Immature natural killer cell (primary cell): Measurements from ENCODE around the gene SLC25A43. TPM values are rescaled to one million over a fixed set of nuclear protein-coding genes. Genes with fewer than 3 reads are reported as not detected.

Source experiments
- DNase-seq, 3 donors: peaks; one replicate each; pipeline ENCODE4 v3.0.0; 2022; ENCODE audit warnings: mixed read lengths in 1 of 3
- H3K27ac Mint-ChIP-seq, 6 donors: one replicate each; pipeline ENCODE4 v1.8.0; 2020; ENCODE audit warnings: mixed read lengths in 6 of 6, mild to moderate bottlenecking in 5 of 6, inconsistent platforms in 4 of 6, moderate library complexity in 3 of 6
- H3K27me3 Mint-ChIP-seq, 3 donors: one replicate each; pipeline ENCODE4 v1.8.0; 2020 to 2021; ENCODE audit warnings: low read depth in 3 of 3, mild to moderate bottlenecking in 3 of 3, mixed read lengths in 3 of 3, moderate library complexity in 3 of 3, inconsistent platforms in 1 of 3
- H3K36me3 Mint-ChIP-seq, 3 donors: one replicate each; pipeline ENCODE4 v1.8.0; 2020; ENCODE audit warnings: mixed read lengths in 3 of 3, inconsistent platforms in 2 of 3, mild to moderate bottlenecking in 2 of 3
- H3K4me1 Mint-ChIP-seq, 2 donors: one replicate each; pipeline ENCODE4 v1.8.0; 2020; ENCODE audit warnings: inconsistent platforms in 2 of 2, mild to moderate bottlenecking in 2 of 2, mixed read lengths in 2 of 2, moderate library complexity in 1 of 2
- H3K4me3 Mint-ChIP-seq, 5 donors: one replicate each; pipeline ENCODE4 v1.8.0; 2020; ENCODE audit warnings: mild to moderate bottlenecking in 5 of 5, mixed read lengths in 5 of 5, inconsistent platforms in 3 of 5, moderate library complexity in 3 of 5
- H3K9me3 Mint-ChIP-seq, 6 donors: one replicate each; pipeline ENCODE4 v1.8.0; 2020; ENCODE audit warnings: mild to moderate bottlenecking in 6 of 6, mixed read lengths in 6 of 6, inconsistent platforms in 4 of 6, moderate library complexity in 3 of 6
- polyA plus RNA-seq, 3 donors: library from polyadenylated mRNA; unstranded; fragments of 300-500 nt; fragmentation: Illumina TruSeq; gene quantifications; one replicate each; pipeline ENCODE4 v1.2.3, GENCODE V29; 2021

Gene SLC25A43
- polyA plus RNA-seq, 3 donors from 2014 or later, result 6.1 to 12.6 (median 10.7) TPM

- H3K27ac Mint-ChIP-seq, result no peak overlapping the region
- peaks cover 0 to 5% (median 2%) of the 10 kb centered on the region in 3 donors for H3K27me3 Mint-ChIP-seq
- no peaks in the 10 kb centered on the region for H3K36me3 Mint-ChIP-seq
- H3K9me3 Mint-ChIP-seq, result no peaks in the 10 kb centered on the region
- no peak overlapping the region for H3K4me3 Mint-ChIP-seq
- DNase-seq, result no peak
- H3K4me1 Mint-ChIP-seq, result no peaks in the 10 kb centered on the region
Measured at GRCh38 chrX:119389871-119390501, 9.2 kb upstream of the SLC25A43 start.

DNA sequence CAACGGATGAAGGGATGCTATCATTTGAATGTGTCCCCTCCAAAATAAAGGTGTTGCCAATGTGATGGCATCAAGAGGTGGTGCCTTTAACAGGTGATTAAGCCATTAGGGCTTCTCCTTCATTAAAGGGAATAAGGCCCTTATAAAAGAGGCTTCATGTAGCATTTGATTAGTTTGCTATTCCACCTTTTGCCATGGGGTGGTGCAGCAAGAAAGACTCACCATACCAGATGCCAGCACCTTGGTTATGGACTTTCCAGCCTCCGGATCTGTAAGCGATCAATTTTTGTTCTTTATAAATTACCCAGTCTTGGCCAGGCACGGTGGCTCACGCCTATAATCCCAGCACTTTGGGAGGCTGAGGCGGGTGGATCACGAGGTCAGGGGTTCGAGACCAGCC is 7.9 kb upstream of the SLC25A43 start:
- no peaks in the 10 kb centered on the region for H3K4me1 Mint-ChIP-seq
- H3K27ac Mint-ChIP-seq, result no peak overlapping the region
- no peaks in the 10 kb centered on the region for H3K36me3 Mint-ChIP-seq
- no peaks in the 10 kb centered on the region for H3K9me3 Mint-ChIP-seq
- DNase-seq, result no peak
- H3K4me3 Mint-ChIP-seq, result no peak overlapping the region
- peaks cover 0 to 5% (median 1%) of the 10 kb centered on the region in 3 donors for H3K27me3 Mint-ChIP-seq

- no peak overlapping the region for H3K4me3 Mint-ChIP-seq
- no peaks in the 10 kb centered on the region for H3K9me3 Mint-ChIP-seq
- peaks cover 0 to 5% (median 3%) of the 10 kb centered on the region in 3 donors for H3K27me3 Mint-ChIP-seq
- no peaks in the 10 kb centered on the region for H3K36me3 Mint-ChIP-seq
- DNase-seq, result no peak
- no peak overlapping the region for H3K27ac Mint-ChIP-seq
- H3K4me1 Mint-ChIP-seq, result peaks cover 0 to 5% of the 10 kb centered on the region in 2 donors
Measured at GRCh38 chrX:119393144-119393543, 6.0 kb upstream of the SLC25A43 start.

DNA sequence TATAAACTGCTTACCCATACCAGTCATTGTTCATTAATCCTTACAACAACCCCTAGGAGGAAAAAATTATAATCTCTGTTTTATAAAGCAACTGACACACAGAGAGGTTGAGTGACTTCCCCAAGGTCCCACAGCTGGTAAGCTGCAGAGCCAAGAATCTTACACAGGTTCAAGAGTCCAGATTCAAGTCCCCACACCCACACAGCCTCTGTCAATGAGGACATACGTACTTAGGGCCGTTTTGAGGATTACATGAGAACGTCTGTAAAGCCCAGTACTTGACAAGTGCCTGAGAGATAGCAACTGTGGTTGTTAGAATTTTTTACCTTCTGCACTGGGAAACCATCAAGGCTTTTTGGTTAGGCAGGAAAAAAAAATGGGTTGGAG is 556 bp upstream of the SLC25A43 start:
- peaks cover 19 to 20% of the 10 kb centered on the region in 2 donors for H3K4me1 Mint-ChIP-seq
- H3K36me3 Mint-ChIP-seq, result no peaks in the 10 kb centered on the region
- H3K27ac Mint-ChIP-seq, result peak overlapping the region; percentile 77 to 94 (median 88)
- peak; percentile 1 to 9 (median 3) for DNase-seq
- no peaks in the 10 kb centered on the region for H3K9me3 Mint-ChIP-seq
- H3K4me3 Mint-ChIP-seq, result peak overlapping the region; percentile 86 to 91 (median 89)
- peaks cover 0 to 5% (median 3%) of the 10 kb centered on the region in 3 donors for H3K27me3 Mint-ChIP-seq

GRCh38 chrX:119399772-119400101 is 601 bp downstream of the SLC25A43 start:
- peaks cover 19 to 20% of the 10 kb centered on the region in 2 donors for H3K4me1 Mint-ChIP-seq
- H3K27ac Mint-ChIP-seq, result peak overlapping the region in 3 of 6 donors; percentile 55 to 73 (median 57)
- peaks cover 0 to 3% (median 0%) of the 10 kb centered on the region in 3 donors for H3K27me3 Mint-ChIP-seq
- peak overlapping the region; percentile 51 to 66 (median 64) for H3K4me3 Mint-ChIP-seq
- DNase-seq, result no peak
- no peaks in the 10 kb centered on the region for H3K36me3 Mint-ChIP-seq
- no peaks in the 10 kb centered on the region for H3K9me3 Mint-ChIP-seq

DNA sequence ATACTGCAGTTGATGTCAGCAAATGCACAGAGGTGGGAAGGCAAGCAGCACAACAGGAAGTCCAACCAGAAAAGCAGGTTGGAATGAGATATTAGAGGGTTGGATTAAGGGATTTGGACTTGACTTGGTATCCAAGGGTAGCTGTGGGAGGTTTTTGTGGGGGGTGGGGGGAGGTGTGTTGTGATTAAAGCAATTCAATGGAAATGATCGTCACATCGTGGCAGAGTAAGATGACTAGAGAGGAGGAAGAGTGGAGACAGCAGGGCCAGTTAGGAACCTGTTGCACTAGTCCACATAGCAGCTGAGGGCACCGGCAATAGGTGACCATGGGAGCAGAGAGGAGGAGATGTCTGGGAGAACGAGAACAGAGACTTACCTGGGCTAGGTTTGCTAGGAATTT is 2.4 kb downstream of the SLC25A43 start:
- peak overlapping the region in 2 of 6 donors; percentile 45 to 50 for H3K27ac Mint-ChIP-seq
- H3K27me3 Mint-ChIP-seq, result peaks cover 0 to 3% (median 0%) of the 10 kb centered on the region in 3 donors
- peaks cover 19 to 20% of the 10 kb centered on the region in 2 donors for H3K4me1 Mint-ChIP-seq
- no peaks in the 10 kb centered on the region for H3K9me3 Mint-ChIP-seq
- H3K36me3 Mint-ChIP-seq, result no peaks in the 10 kb centered on the region
- H3K4me3 Mint-ChIP-seq, result no peak overlapping the region
- DNase-seq, result no peak

GRCh38 chrX:119402588-119402987 is 3.5 kb downstream of the SLC25A43 start:
- no peak for DNase-seq
- no peak overlapping the region for H3K4me3 Mint-ChIP-seq
- no peaks in the 10 kb centered on the region for H3K9me3 Mint-ChIP-seq
- peaks cover 19 to 20% of the 10 kb centered on the region in 2 donors for H3K4me1 Mint-ChIP-seq
- peaks cover 0 to under 1% (median 0%) of the 10 kb centered on the region in 3 donors for H3K36me3 Mint-ChIP-seq
- H3K27me3 Mint-ChIP-seq, result peaks cover 0 to 3% (median under 1%) of the 10 kb centered on the region in 3 donors
- peak overlapping the region in 1 of 6 donors; percentile 53 for H3K27ac Mint-ChIP-seq

DNA sequence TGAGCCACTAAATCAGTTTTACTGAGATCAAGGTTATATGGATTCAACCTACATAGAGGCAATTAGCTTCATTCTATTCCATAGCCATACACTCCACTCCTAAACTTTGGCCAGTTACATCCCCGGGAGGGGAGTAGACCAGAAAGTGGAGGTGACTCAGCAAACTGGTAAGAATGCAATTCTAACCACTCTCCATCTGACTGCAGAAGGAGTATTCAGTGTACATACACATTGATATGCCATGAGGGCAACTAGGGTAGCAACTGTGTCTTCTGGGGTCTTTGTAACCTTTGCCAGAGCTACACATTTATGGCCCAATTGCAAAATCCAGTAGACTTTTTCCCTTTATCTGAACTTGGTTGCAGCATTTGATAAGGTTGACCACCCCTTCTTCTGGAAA is 7.6 kb downstream of the SLC25A43 start:
- Mint-ChIP-seq H3K4me1 (no peaks in the 10 kb centered on the region), H3K27me3 (peaks cover 0 to 2% (median 2%) of the 10 kb centered on the region in 3 donors), H3K27ac (no peak overlapping the region), H3K4me3 (no peak overlapping the region), H3K36me3 (peaks cover 0 to 7% (median 5%) of the 10 kb centered on the region in 3 donors), H3K9me3 (no peaks in the 10 kb centered on the region)
- DNase-seq, result no peak

GRCh38 chrX:119407681-119408080 is 8.5 kb downstream of the SLC25A43 start:
- Mint-ChIP-seq H3K4me1 (no peaks in the 10 kb centered on the region), H3K9me3 (no peaks in the 10 kb centered on the region), H3K4me3 (no peak overlapping the region), H3K27me3 (peaks cover 0 to 2% (median 2%) of the 10 kb centered on the region in 3 donors), H3K27ac (no peak overlapping the region), H3K36me3 (peaks cover 0 to 7% (median 5%) of the 10 kb centered on the region in 3 donors)
- DNase-seq, result no peak

GRCh38 chrX:119410027-119410819 is 11.1 kb downstream of the SLC25A43 start:
- Mint-ChIP-seq H3K9me3 (no peaks in the 10 kb centered on the region), H3K36me3 (peaks cover 0 to 7% (median 5%) of the 10 kb centered on the region in 3 donors), H3K27ac (peak overlapping the region in 1 of 6 donors; percentile 11), H3K4me1 (no peaks in the 10 kb centered on the region), H3K27me3 (peaks cover 0 to 2% (median 2%) of the 10 kb centered on the region in 3 donors), H3K4me3 (no peak overlapping the region)
- DNase-seq, result no peak

DNA sequence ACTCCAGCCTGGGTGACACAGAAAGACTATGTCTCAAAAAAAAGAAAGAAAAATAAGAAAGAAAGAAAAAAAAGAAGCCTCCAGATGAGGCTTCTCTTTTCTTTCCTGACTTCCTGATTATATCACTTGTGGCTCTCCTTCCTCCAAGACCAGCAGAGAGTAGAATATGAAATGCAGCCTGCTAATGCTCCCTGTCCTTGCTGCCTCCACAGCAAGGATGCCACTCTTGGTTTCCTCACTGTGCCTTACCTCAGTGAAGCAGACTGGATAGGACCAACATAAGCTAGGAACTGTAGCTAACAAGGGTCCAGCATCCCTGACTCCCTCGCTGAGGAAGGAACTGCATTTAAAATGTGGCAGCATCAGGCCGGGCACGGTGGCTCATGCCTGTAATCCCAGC is 11.7 kb downstream of the SLC25A43 start:
- no peak overlapping the region for H3K27ac Mint-ChIP-seq
- peaks cover 0 to 7% (median 5%) of the 10 kb centered on the region in 3 donors for H3K36me3 Mint-ChIP-seq
- peaks cover 0 to 2% (median 2%) of the 10 kb centered on the region in 3 donors for H3K27me3 Mint-ChIP-seq
- H3K9me3 Mint-ChIP-seq, result no peaks in the 10 kb centered on the region
- no peak overlapping the region for H3K4me3 Mint-ChIP-seq
- H3K4me1 Mint-ChIP-seq, result no peaks in the 10 kb centered on the region
- no peak for DNase-seq

DNA sequence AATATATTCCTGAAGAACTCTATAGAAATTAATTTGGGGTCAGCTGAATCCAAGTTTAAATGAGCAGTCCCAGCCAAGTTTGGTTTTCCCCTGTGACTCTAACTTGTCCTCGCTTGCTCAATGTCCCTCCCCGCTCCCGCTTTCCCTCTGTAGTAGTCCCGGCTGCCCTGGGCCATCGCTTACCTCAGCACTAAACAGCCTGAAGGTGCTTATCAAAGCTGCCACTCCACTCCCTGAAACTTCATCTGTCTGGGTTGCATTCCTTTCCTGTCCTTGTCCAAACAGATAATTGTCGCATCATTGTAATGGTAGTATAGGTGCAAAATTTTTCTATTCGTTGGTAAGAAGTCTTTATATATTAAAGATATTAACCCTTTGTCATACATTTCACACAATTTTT is 12.8 kb downstream of the SLC25A43 start:
- H3K27ac Mint-ChIP-seq, result no peak overlapping the region
- no peak for DNase-seq
- no peaks in the 10 kb centered on the region for H3K9me3 Mint-ChIP-seq
- H3K27me3 Mint-ChIP-seq, result peaks cover 0 to 5% (median 2%) of the 10 kb centered on the region in 3 donors
- H3K4me1 Mint-ChIP-seq, result no peaks in the 10 kb centered on the region
- no peak overlapping the region for H3K4me3 Mint-ChIP-seq
- peaks cover 0 to 7% (median 5%) of the 10 kb centered on the region in 3 donors for H3K36me3 Mint-ChIP-seq

GRCh38 chrX:119417376-119417775 is 18.2 kb downstream of the SLC25A43 start:
- H3K27ac Mint-ChIP-seq, result no peak overlapping the region
- H3K27me3 Mint-ChIP-seq, result peaks cover 2 to 3% (median 2%) of the 10 kb centered on the region in 3 donors
- no peak for DNase-seq
- no peak overlapping the region for H3K4me3 Mint-ChIP-seq
- H3K9me3 Mint-ChIP-seq, result no peaks in the 10 kb centered on the region
- H3K36me3 Mint-ChIP-seq, result peaks cover 0 to 5% (median 0%) of the 10 kb centered on the region in 3 donors
- no peaks in the 10 kb centered on the region for H3K4me1 Mint-ChIP-seq

DNA sequence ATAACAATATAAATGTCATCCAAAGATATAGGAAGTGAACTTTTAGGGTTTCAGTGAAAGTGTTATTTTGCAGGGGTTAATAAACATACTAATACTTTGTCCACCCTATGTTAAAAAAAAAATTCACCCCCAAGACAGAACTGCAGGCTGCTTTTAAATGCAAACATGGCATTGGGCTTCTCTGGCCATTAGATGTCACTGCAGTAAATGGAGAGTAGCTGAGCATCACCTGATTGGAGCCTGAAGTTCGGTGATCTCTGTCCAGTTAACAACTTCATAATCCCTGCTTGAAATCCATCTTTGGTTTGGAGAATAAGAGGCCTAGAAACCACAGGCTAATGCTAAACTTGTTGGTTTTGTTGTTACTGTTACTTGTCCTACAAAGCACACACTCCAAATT is 18.7 kb downstream of the SLC25A43 start:
- H3K9me3 Mint-ChIP-seq, result no peaks in the 10 kb centered on the region
- H3K4me1 Mint-ChIP-seq, result no peaks in the 10 kb centered on the region
- peaks cover 0 to 5% (median 0%) of the 10 kb centered on the region in 3 donors for H3K36me3 Mint-ChIP-seq
- H3K27me3 Mint-ChIP-seq, result peaks cover 2 to 3% (median 2%) of the 10 kb centered on the region in 3 donors
- no peak for DNase-seq
- H3K27ac Mint-ChIP-seq, result no peak overlapping the region
- H3K4me3 Mint-ChIP-seq, result no peak overlapping the region
